ENCODE results near the gene EPHB2. TPM values are rescaled to one million over a fixed set of nuclear protein-coding genes. Genes with fewer than 3 reads are reported as not detected.
A peak's percentile ranks its signal among the peaks of the same experiment; 100 is the strongest.

The EPHB2 gene
- total RNA-seq, 2 donors from 2014 or later = 34.0 to 50.7 TPM

- no peaks in the 10 kb centered on the region for H3K9me3 Mint-ChIP-seq
- H3K4me1 Mint-ChIP-seq = no peaks in the 10 kb centered on the region
- H3K36me3 Mint-ChIP-seq (ENCODE audit: low read depth) = no peaks in the 10 kb centered on the region
- Histone ChIP-seq H3K36me3 (ENCODE audit: control insufficient read depth, insufficient read depth, low read length) (no peaks in the 10 kb centered on the region), H3K4me1 (ENCODE audit: control insufficient read depth, insufficient read depth, low read length) (no peaks in the 10 kb centered on the region), H3K4me3 (ENCODE audit: low read length) (no peak overlapping the region), H3K27me3 (ENCODE audit: control insufficient read depth, insufficient read depth, low read length, poor library complexity, severe bottlenecking) (no peaks in the 10 kb centered on the region), H3K9me3 (ENCODE audit: control insufficient read depth, low read length) (no peaks in the 10 kb centered on the region), H3K9ac (ENCODE audit: extremely low read depth, low read length, poor library complexity, severe bottlenecking) (no peak overlapping the region), H3K27ac (ENCODE audit: low read depth, low read length) (no peak overlapping the region)
- no peak overlapping the region for H3K4me3 Mint-ChIP-seq
- 95 to 100% methylated on average over 1 of the region's 1 CpG for WGBS, 2 experiments (ENCODE audit: insufficient coverage in 1 of 2, insufficient read length in 1 of 2)
- TF ChIP-seq CTCF (conservative IDR thresholded peaks at IDR 0.05) = no peak
- no peak overlapping the region for H3K27ac Mint-ChIP-seq
- H3K27me3 Mint-ChIP-seq (ENCODE audit: insufficient read depth) = no peaks in the 10 kb centered on the region
- no peak for DNase-seq
These were observed 212.0 kb downstream of the EPHB2 start for GRCh38 chr1:22922640-22923039.

GRCh38 chr1:22925111-22925510 lies 214.5 kb downstream of the EPHB2 start:
- H3K9me3 ChIP-seq (ENCODE audit: control insufficient read depth, low read length) = no peaks in the 10 kb centered on the region
- H3K4me3 ChIP-seq (ENCODE audit: low read length) = no peak overlapping the region
- 88 to 92% methylated on average over 3 to 9 of the region's 9 CpGs for WGBS, 2 experiments (ENCODE audit: insufficient coverage in 1 of 2, insufficient read length in 1 of 2)
- H3K27ac Mint-ChIP-seq = no peak overlapping the region
- peaks cover 2% of the 10 kb centered on the region for H3K27me3 Mint-ChIP-seq (ENCODE audit: insufficient read depth)
- H3K27ac ChIP-seq (ENCODE audit: low read depth, low read length) = no peak overlapping the region
- no peak overlapping the region for H3K9ac ChIP-seq (ENCODE audit: extremely low read depth, low read length, poor library complexity, severe bottlenecking)
- no peaks in the 10 kb centered on the region for H3K4me1 ChIP-seq (ENCODE audit: control insufficient read depth, insufficient read depth, low read length)
- H3K36me3 ChIP-seq (ENCODE audit: control insufficient read depth, insufficient read depth, low read length) = no peaks in the 10 kb centered on the region
- TF ChIP-seq CTCF (conservative IDR thresholded peaks at IDR 0.05) = no peak
- peak; percentile 18 for DNase-seq
- no peaks in the 10 kb centered on the region for H3K4me1 Mint-ChIP-seq
- H3K27me3 ChIP-seq (ENCODE audit: control insufficient read depth, insufficient read depth, low read length, poor library complexity, severe bottlenecking) = no peaks in the 10 kb centered on the region
- no peaks in the 10 kb centered on the region for H3K36me3 Mint-ChIP-seq (ENCODE audit: low read depth)
- no peaks in the 10 kb centered on the region for H3K9me3 Mint-ChIP-seq
- no peak overlapping the region for H3K4me3 Mint-ChIP-seq

GRCh38 chr1:22930240-22930912 lies 219.7 kb downstream of the EPHB2 start:
- no peak overlapping the region for H3K4me3 ChIP-seq (ENCODE audit: low read length)
- DNase-seq = peak; percentile 95
- Mint-ChIP-seq H3K27ac (no peak overlapping the region), H3K9me3 (peaks cover 9% of the 10 kb centered on the region), H3K4me3 (no peak overlapping the region), H3K4me1 (no peaks in the 10 kb centered on the region), H3K36me3 (ENCODE audit: low read depth) (no peaks in the 10 kb centered on the region), H3K27me3 (ENCODE audit: insufficient read depth) (peaks cover 4% of the 10 kb centered on the region)
- WGBS, 2 experiments (ENCODE audit: insufficient coverage in 1 of 2, insufficient read length in 1 of 2) = 59 to 60% methylated on average over 1 to 11 of the region's 11 CpGs
- peaks cover 4% of the 10 kb centered on the region for H3K9me3 ChIP-seq (ENCODE audit: control insufficient read depth, low read length)
- H3K9ac ChIP-seq (ENCODE audit: extremely low read depth, low read length, poor library complexity, severe bottlenecking) = no peak overlapping the region
- peak; percentile 93 for TF ChIP-seq CTCF (conservative IDR thresholded peaks at IDR 0.05)
- H3K4me1 ChIP-seq (ENCODE audit: control insufficient read depth, insufficient read depth, low read length) = no peaks in the 10 kb centered on the region
- H3K27me3 ChIP-seq (ENCODE audit: control insufficient read depth, insufficient read depth, low read length, poor library complexity, severe bottlenecking) = no peaks in the 10 kb centered on the region
- no peaks in the 10 kb centered on the region for H3K36me3 ChIP-seq (ENCODE audit: control insufficient read depth, insufficient read depth, low read length)
- no peak overlapping the region for H3K27ac ChIP-seq (ENCODE audit: low read depth, low read length)
